Measurements from ENCODE around the gene PALM2AKAP2.

DNA sequence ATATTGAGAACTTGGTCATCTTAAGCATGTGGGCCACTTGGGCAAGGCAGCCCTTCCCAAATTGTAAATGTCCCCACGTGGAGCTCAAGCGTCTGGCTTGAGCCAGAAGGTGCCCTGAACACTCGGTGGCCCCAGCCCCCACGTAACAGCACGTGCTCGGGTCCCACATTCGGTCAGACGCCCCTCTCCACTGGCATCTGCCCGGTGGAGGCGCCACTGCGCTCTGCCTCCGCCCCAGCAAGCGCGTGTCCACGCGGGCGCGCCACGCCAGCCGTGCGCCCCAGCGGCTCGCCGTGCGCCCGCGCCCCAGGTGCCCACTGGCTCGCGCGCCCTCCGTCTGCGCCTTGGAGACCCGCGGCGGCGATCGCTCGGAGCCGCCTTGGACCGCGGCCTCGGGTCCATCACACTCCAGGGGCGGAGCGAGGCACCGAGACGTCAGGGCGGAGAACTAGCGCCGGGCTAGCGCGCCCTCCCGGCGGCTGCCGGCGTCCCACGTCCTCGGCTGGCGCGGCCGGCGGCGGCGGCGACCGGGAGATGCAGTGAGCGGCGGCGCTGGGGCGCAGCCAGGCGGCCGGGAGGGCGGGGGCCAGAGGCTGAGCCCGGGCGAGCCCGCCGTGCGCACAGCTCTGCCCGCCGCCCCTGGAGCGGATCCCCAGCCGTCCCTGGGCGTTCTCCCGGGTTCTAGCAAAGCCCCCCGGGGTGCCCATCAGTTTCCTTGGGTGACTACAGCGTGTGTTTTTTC, at the start of gene PALM2AKAP2:
- TF ChIP-seq, protein P1, sequence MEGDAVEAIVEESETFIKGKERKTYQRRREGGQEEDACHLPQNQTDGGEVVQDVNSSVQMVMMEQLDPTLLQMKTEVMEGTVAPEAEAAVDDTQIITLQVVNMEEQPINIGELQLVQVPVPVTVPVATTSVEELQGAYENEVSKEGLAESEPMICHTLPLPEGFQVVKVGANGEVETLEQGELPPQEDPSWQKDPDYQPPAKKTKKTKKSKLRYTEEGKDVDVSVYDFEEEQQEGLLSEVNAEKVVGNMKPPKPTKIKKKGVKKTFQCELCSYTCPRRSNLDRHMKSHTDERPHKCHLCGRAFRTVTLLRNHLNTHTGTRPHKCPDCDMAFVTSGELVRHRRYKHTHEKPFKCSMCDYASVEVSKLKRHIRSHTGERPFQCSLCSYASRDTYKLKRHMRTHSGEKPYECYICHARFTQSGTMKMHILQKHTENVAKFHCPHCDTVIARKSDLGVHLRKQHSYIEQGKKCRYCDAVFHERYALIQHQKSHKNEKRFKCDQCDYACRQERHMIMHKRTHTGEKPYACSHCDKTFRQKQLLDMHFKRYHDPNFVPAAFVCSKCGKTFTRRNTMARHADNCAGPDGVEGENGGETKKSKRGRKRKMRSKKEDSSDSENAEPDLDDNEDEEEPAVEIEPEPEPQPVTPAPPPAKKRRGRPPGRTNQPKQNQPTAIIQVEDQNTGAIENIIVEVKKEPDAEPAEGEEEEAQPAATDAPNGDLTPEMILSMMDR (IDR thresholded peaks at IDR 0.05), result peak in 9 of 12 donors; percentile 12 to 53 (median 45)
- TF ChIP-seq POLR2A (IDR thresholded peaks at IDR 0.05), result peak in 1 of 2 donors; percentile 25

Measured in heart left ventricle (tissue), 13 donors.